Measurements from ENCODE around the gene TEC.

The TEC gene

GRCh38 chr4:48237996-48238645 lies 31.5 kb downstream of the TEC start:
- no peak for DNase-seq (ENCODE audit: extremely low read depth, low read depth)
- no peak for TF ChIP-seq CTCF (IDR thresholded peaks at IDR 0.05; ENCODE audit: low read depth, low read length)

GRCh38 chr4:48235050-48235449 lies 34.6 kb downstream of the TEC start:
- DNase-seq (ENCODE audit: extremely low read depth, low read depth): no peak
- TF ChIP-seq CTCF (IDR thresholded peaks at IDR 0.05; ENCODE audit: low read depth, low read length): no peak

GRCh38 chr4:48234575-48234974 lies 35.1 kb downstream of the TEC start:
- TF ChIP-seq CTCF (IDR thresholded peaks at IDR 0.05; ENCODE audit: low read depth, low read length): no peak
- DNase-seq (ENCODE audit: extremely low read depth, low read depth): no peak

- DNase-seq (ENCODE audit: extremely low read depth, low read depth): no peak
- no peak for TF ChIP-seq CTCF (IDR thresholded peaks at IDR 0.05; ENCODE audit: low read depth, low read length)
Observed at GRCh38 chr4:48228949-48229348, 40.7 kb downstream of the TEC start.

GRCh38 chr4:48227662-48228061 lies 42.0 kb downstream of the TEC start:
- TF ChIP-seq CTCF (IDR thresholded peaks at IDR 0.05; ENCODE audit: low read depth, low read length): no peak
- no peak for DNase-seq (ENCODE audit: extremely low read depth, low read depth)

GRCh38 chr4:48226199-48226598 lies 43.4 kb downstream of the TEC start:
- no peak for TF ChIP-seq CTCF (IDR thresholded peaks at IDR 0.05; ENCODE audit: low read depth, low read length)
- no peak for DNase-seq (ENCODE audit: extremely low read depth, low read depth)

- no peak for DNase-seq (ENCODE audit: extremely low read depth, low read depth)
- no peak for TF ChIP-seq CTCF (IDR thresholded peaks at IDR 0.05; ENCODE audit: low read depth, low read length)
Observed at GRCh38 chr4:48225368-48226141, 44.1 kb downstream of the TEC start.

Measured in AG09319 (cell line).